Measurements from ENCODE around the gene GADD45G. TPM values are rescaled to one million over a fixed set of nuclear protein-coding genes. Genes with fewer than 3 reads are reported as not detected.

The GADD45G gene
- total and polyA plus RNA-seq, 2 of the 4 experiments (the other 2 are of a cell fraction), result 0.15 TPM; not detected in 1

DNA sequence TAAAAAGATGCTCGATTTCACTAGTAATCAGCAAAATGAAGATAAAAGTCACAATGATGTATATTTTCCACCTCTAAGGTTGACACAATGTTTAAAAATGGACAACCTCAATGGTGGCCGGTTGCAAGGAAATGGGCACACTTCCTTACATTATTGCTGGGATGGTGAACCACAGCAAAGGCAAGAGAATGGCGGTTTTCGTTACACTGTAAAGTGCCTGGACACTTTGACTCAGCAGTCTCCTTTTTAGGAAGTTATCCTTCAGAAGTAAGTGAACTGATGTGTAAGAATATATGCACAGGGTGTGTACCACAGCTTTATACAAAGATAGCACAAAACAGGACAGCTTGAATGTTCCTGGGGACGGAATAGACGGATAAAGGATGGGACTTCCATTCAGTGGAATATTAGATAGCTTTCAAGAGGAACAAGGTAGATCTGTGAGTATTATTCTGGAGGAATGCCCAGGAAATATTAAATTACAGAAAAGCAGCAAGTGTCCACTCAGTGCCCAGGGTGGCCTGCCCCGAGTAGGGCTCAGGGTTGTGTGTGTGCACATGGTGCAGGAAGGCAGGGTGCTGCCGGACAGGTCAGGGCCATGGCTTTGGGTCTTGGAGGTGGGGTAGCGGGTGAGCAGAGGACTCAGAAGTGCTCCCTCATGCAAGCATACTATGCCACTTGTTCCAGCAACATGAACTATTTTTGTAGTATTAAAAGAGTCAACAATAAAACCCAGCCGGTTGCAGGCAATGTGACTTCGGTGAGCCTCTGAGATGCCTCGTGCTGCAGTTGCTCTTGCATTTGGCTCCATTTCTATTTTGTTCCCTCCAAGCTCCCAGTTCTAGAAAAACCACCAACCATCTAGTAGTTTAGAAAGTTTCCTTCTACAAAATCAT lies 24.5 kb downstream of the GADD45G start:
- no peak overlapping the region for H3K9ac ChIP-seq (ENCODE audit: low read depth, low read length)
- H2AK5ac ChIP-seq (ENCODE audit: low read depth, low read length), result no peak overlapping the region
- ATAC-seq (ENCODE audit: low read depth) (no peak), DNase-seq (no peak)
- H3K9me3 ChIP-seq (ENCODE audit: control insufficient read depth, insufficient read depth, low read length), result no peaks in the 10 kb centered on the region
- POLR2A ChIA-PET (ENCODE audit: unreplicated experiment), result no interaction called here
- H2BK5ac ChIP-seq (ENCODE audit: low read depth, low read length, poor library complexity, severe bottlenecking), result no peak overlapping the region
- no peaks in the 10 kb centered on the region for H4K20me1 ChIP-seq (ENCODE audit: insufficient read depth, low read length)
- H2AK9ac ChIP-seq (replicated peaks; ENCODE audit: low read depth, low read length, poor library complexity), result no peak overlapping the region
- no peak overlapping the region for H2AFZ ChIP-seq (replicated peaks; ENCODE audit: low read length, poor library complexity)
- H4K91ac ChIP-seq (ENCODE audit: insufficient read depth, low read depth, low read length), result no peak overlapping the region
- no peak overlapping the region for H4K8ac ChIP-seq (ENCODE audit: low read depth in 2 of 2, low read length in 2 of 2)
- H4K5ac ChIP-seq (ENCODE audit: low read depth, low read length), result no peak overlapping the region
- no peak overlapping the region for H3K14ac ChIP-seq (replicated peaks; ENCODE audit: low read depth, low read length)
- no TSS peak for BruUV-seq (replicated peaks)
- H3K56ac ChIP-seq (ENCODE audit: extremely low read depth, insufficient read depth, low read length), result no peak overlapping the region
- WGBS, 2 experiments (ENCODE audit: extremely low coverage in 2 of 2, insufficient read length in 1 of 2), result 100% methylated on average over 1 of the region's 12 CpGs; no CpG with 5 or more reads in 1 of the 2 experiments
- CTCF ChIA-PET, result no interaction called here
- no peak overlapping the region for H3K23ac ChIP-seq (ENCODE audit: low read depth, low read length)
- H2BK120ac ChIP-seq (ENCODE audit: low read depth, low read length), result no peak overlapping the region
- H3K4me3 ChIP-seq (ENCODE audit: insufficient read depth, low read depth, low read length), result no peak overlapping the region
- no peak overlapping the region for H2BK20ac ChIP-seq (ENCODE audit: low read depth, low read length)
- TF ChIP-seq CHD1 (IDR thresholded peaks at IDR 0.05; ENCODE audit: low read depth, low read length) (no peak), BHLHE40 (IDR thresholded peaks at IDR 0.05; ENCODE audit: low read depth, low read length) (no peak), MAFK (IDR thresholded peaks at IDR 0.05; ENCODE audit: low read depth, low read length) (no peak), RAD21 (IDR thresholded peaks at IDR 0.05; ENCODE audit: low read length) (no peak), RCOR1 (IDR thresholded peaks at IDR 0.05; ENCODE audit: insufficient replicate concordance, low read length) (no peak), MAZ (IDR thresholded peaks at IDR 0.05; ENCODE audit: borderline replicate concordance, low read depth, low read length) (no peak), NFE2L2 (IDR thresholded peaks at IDR 0.05; ENCODE audit: low read depth, low read length) (no peak), RFX5 (IDR thresholded peaks at IDR 0.05; ENCODE audit: low read depth, low read length) (no peak), SMC3 (IDR thresholded peaks at IDR 0.05; ENCODE audit: low read depth, low read length) (no peak), POLR2A (IDR thresholded peaks at IDR 0.05; ENCODE audit: low read depth, low read length) (no peak), MXI1 (IDR thresholded peaks at IDR 0.05; ENCODE audit: borderline replicate concordance, low read depth, low read length) (no peak), FOS (IDR thresholded peaks at IDR 0.05; ENCODE audit: low read depth, low read length) (no peak)
- TF ChIP-seq, protein P1, sequence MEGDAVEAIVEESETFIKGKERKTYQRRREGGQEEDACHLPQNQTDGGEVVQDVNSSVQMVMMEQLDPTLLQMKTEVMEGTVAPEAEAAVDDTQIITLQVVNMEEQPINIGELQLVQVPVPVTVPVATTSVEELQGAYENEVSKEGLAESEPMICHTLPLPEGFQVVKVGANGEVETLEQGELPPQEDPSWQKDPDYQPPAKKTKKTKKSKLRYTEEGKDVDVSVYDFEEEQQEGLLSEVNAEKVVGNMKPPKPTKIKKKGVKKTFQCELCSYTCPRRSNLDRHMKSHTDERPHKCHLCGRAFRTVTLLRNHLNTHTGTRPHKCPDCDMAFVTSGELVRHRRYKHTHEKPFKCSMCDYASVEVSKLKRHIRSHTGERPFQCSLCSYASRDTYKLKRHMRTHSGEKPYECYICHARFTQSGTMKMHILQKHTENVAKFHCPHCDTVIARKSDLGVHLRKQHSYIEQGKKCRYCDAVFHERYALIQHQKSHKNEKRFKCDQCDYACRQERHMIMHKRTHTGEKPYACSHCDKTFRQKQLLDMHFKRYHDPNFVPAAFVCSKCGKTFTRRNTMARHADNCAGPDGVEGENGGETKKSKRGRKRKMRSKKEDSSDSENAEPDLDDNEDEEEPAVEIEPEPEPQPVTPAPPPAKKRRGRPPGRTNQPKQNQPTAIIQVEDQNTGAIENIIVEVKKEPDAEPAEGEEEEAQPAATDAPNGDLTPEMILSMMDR (conservative IDR thresholded peaks at IDR 0.05; ENCODE audit: low read depth, low read length), result no peak
- TF ChIP-seq, protein P2, sequence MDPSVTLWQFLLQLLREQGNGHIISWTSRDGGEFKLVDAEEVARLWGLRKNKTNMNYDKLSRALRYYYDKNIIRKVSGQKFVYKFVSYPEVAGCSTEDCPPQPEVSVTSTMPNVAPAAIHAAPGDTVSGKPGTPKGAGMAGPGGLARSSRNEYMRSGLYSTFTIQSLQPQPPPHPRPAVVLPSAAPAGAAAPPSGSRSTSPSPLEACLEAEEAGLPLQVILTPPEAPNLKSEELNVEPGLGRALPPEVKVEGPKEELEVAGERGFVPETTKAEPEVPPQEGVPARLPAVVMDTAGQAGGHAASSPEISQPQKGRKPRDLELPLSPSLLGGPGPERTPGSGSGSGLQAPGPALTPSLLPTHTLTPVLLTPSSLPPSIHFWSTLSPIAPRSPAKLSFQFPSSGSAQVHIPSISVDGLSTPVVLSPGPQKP (IDR thresholded peaks at IDR 0.05; ENCODE audit: borderline replicate concordance, low read depth, low read length), result no peak
- TF ChIP-seq, protein P3, sequence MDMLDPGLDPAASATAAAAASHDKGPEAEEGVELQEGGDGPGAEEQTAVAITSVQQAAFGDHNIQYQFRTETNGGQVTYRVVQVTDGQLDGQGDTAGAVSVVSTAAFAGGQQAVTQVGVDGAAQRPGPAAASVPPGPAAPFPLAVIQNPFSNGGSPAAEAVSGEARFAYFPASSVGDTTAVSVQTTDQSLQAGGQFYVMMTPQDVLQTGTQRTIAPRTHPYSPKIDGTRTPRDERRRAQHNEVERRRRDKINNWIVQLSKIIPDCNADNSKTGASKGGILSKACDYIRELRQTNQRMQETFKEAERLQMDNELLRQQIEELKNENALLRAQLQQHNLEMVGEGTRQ (IDR thresholded peaks at IDR 0.05; ENCODE audit: low read depth, low read length), result no peak
- H3K4me1 ChIP-seq (ENCODE audit: control insufficient read depth, insufficient read depth, low read length), result no peaks in the 10 kb centered on the region
- no peak overlapping the region for H3K4me2 ChIP-seq (ENCODE audit: low read depth, low read length)
- H3K18ac ChIP-seq (ENCODE audit: low read depth, low read length), result no peak overlapping the region
- no peak overlapping the region for H3K27ac ChIP-seq (ENCODE audit: insufficient read depth, low read length)
- no peak overlapping the region for H3K4ac ChIP-seq (ENCODE audit: low read depth, low read length)
- no peaks in the 10 kb centered on the region for H3K79me1 ChIP-seq (ENCODE audit: low read depth in 1 of 2, low read length in 2 of 2)
- no peaks in the 10 kb centered on the region for H3K9me1 ChIP-seq (ENCODE audit: insufficient read depth, low read length)
- no peak overlapping the region for H2BK15ac ChIP-seq (ENCODE audit: low read depth, low read length)
- no peaks in the 10 kb centered on the region for H3K36me3 ChIP-seq (ENCODE audit: control insufficient read depth, insufficient read depth, low read length)
- dilution Hi-C loops (cut with HindIII; ENCODE audit: low sequenced_read_pairs, unreplicated experiment), result no loop called here
- peaks cover 12% of the 10 kb centered on the region for H3K27me3 ChIP-seq (ENCODE audit: control insufficient read depth, insufficient read depth, low read length)
- in situ Hi-C loops (cut with MboI; ENCODE audit: low sequenced_read_pairs), result no loop called here
- intact Hi-C loops (cut with micrococcal nuclease), result no loop called here
